Kidney epithelial cell (primary cell): ENCODE results near the gene PEDS1. TPM values are rescaled to one million over a fixed set of nuclear protein-coding genes. Genes with fewer than 3 reads are reported as not detected.
A peak's percentile ranks its signal among the peaks of the same experiment; 100 is the strongest.
"Not testable (repeated sequence)": the region's sequence is repeated elsewhere in the genome, so short reads cannot be mapped to it uniquely, and the experiment has no call there.

Source experiments
- DNase-seq: peaks from one replicate; pipeline ENCODE4 v3.0.0-alpha.2; 2010; ENCODE audit warnings: low read depth
- H3K27me3 ChIP-seq: 2 replicates; pipeline ENCODE4 v1.6.0; 2011; ENCODE audit warnings: low read length; ENCODE audit not compliant: control insufficient read depth, insufficient read depth
- H3K36me3 ChIP-seq: 2 replicates; pipeline ENCODE4 v1.5.1; 2011; ENCODE audit warnings: low read length; ENCODE audit not compliant: control insufficient read depth, insufficient read depth
- H3K4me3 ChIP-seq: 2 replicates; pipeline ENCODE4 v1.5.1; 2011; ENCODE audit warnings: low read depth, mild to moderate bottlenecking, control low read depth, low read length
- total RNA-seq: library from RNA; depleted of rRNA; stranded (reverse); fragments of >200 nt; gene quantifications from 2 replicates; pipeline ENCODE4 v1.2.3, GENCODE V29; 2015
- TF ChIP-seq, protein P1 (sequence below): IDR thresholded peaks from 2 replicates; pipeline ENCODE4 v1.5.1; 2011; ENCODE audit warnings: mild to moderate bottlenecking, moderate library complexity, low read length, control low read depth, inconsistent platforms; ENCODE audit not compliant: insufficient read depth, poor library complexity, severe bottlenecking

The PEDS1 gene
- total RNA-seq, 1 donor from 2014 or later = 52.1 TPM

DNA sequence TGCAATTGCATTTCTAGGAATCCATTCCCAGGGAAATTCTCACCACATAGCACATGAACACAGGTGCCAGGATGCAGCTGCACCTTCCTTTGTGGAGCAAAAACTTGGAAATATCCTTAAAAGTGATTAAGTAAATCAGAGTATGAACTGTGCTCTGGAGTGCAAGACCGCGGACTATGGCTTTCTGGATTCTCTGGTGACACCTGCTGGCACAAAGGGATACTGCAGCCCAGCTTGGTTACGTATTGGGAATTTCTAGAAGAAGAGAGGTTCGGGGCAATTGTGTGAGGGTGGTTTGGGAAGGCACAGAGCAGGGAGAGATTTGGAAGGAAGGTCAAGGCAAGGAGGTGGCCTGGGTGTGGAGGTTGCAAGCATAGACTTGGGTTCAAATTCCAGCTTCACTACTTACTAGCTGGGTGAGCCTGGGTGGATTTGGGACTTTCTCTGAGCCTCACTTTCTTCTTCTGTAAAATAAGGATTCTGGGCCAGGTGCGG, 15.9 kb upstream of the PEDS1 start:
- H3K4me3 ChIP-seq = no peak overlapping the region
- no peaks in the 10 kb centered on the region for H3K27me3 ChIP-seq
- H3K36me3 ChIP-seq = no peaks in the 10 kb centered on the region
- no peak for DNase-seq
- TF ChIP-seq, protein P1, sequence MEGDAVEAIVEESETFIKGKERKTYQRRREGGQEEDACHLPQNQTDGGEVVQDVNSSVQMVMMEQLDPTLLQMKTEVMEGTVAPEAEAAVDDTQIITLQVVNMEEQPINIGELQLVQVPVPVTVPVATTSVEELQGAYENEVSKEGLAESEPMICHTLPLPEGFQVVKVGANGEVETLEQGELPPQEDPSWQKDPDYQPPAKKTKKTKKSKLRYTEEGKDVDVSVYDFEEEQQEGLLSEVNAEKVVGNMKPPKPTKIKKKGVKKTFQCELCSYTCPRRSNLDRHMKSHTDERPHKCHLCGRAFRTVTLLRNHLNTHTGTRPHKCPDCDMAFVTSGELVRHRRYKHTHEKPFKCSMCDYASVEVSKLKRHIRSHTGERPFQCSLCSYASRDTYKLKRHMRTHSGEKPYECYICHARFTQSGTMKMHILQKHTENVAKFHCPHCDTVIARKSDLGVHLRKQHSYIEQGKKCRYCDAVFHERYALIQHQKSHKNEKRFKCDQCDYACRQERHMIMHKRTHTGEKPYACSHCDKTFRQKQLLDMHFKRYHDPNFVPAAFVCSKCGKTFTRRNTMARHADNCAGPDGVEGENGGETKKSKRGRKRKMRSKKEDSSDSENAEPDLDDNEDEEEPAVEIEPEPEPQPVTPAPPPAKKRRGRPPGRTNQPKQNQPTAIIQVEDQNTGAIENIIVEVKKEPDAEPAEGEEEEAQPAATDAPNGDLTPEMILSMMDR = peak; percentile 95

DNA sequence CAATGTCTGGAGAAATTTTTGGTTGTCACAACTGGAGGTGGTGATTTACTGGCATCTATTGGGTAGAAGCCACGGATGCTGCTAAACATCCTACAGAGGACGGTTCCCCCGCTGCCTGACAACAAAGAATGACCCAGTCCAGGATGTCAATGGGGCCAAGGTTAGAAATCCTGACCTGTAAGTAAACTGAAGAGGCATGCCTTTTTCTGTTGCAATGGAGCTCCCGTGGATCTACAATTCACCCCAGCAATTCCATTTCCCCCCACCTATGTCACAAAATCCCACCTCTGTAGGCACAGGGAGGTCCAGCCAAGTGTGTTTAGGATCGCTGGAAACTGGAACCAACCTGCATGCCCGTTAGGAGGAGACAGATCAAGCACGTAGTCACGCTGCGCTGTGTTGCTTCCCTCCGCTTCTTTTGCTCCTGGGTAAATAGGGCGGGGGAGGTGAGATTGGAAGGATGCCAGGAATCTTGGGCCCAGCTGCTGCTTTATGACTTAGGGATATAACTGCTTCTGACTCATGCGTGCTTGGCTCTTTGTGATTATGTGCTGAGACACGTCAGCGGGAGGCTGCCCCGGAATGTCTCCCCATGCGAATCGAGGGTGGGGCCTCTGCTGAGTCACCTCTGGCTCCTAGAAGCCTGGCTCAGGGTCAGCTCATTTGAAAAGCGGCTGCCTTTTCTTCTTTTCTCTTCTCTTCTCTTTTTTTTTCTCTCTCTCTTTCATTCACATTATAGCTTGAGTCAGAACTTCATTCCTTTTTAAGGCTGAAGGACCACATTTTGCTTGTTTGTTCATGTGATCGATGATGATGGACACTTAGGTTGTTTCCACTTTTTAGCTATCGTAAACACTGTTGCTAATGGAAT, 12.4 kb upstream of the PEDS1 start:
- Histone ChIP-seq H3K36me3 (no peaks in the 10 kb centered on the region), H3K4me3 (peak overlapping the region; percentile 32), H3K27me3 (no peaks in the 10 kb centered on the region)
- peak; percentile 100 for DNase-seq
- TF ChIP-seq, protein P1 = no peak

DNA sequence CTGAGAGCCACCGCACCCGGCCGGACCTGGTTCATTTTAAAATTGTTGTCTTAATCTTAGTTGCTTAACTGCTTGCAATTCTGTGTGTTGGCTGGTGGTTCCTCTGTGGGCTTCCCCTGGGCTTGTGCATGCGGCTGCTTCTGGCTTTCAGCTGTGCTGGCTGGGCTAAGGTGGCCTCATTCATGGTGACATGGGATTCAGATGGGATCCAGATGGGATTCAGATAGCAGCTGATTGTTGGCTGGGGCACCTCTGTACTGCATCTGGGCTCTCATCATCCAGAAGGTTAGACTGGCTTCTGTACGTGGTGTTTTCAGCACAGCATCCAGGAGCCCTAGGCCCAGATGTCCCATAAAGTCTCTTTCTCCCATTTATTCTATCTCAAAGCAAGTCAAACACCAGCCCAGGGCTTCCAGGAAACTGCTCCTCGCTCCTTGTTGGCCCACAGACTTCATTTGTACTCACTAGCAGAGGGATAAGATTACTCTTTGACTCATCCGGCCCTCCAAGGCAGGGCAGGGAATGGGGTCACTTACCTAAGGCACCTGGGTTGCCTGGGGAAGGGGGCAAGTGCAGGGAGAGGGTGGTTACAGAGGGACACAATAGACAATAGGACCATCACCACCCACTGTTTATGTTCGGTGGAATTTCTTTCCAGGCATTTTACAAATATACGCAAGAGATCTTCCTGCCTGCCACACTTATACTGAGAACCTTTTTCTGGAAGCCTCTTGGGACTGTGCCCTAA, 10.2 kb upstream of the PEDS1 start:
- no peak for DNase-seq
- Histone ChIP-seq H3K36me3 (no peaks in the 10 kb centered on the region), H3K27me3 (no peaks in the 10 kb centered on the region), H3K4me3 (no peak overlapping the region)
- TF ChIP-seq, protein P1 = no peak

DNA sequence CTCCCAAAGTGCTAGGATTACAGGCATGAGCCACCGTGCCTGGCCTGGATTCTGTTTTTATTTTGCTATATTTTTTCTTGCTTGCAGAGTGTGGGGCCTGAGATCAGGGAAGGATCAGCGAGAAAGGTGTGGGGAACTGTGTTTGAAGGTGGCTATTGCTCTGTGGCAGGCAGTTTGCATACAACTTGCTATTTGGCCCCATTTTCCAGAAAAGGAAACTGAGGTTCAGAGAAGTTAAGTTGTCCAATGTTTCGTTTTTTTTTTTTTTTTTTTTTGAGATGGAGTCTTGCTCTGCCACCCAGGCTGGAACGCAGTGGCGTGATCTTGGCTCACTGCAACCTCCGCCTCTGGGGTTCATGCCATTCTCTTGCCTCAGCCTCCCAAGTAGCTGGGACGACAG, 8.0 kb upstream of the PEDS1 start:
- H3K4me3 ChIP-seq, H3K36me3 ChIP-seq, DNase-seq, H3K27me3 ChIP-seq: not testable (repeated sequence)

DNA sequence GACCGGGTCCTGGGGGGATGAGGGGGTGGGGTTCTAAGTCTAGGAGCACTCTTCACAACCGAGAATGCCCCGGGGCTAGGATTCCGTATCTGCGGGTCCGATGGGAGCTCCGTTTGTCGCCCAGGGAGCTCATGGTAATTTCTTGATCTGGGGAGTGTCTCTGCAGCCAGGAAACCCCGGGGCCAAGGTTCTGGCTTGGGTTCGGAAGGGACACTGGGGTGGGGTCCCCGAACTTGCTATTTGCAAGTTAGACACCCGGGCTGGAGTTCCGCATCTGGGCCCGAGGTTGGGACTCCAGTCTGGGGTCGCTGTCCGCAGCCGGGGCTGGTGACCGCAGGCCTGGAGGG, 397 bp downstream of the PEDS1 start:
- Histone ChIP-seq H3K36me3 (no peaks in the 10 kb centered on the region), H3K4me3 (peak overlapping the region; percentile 78), H3K27me3 (no peaks in the 10 kb centered on the region)
- DNase-seq = no peak
- TF ChIP-seq, protein P1 = no peak

DNA sequence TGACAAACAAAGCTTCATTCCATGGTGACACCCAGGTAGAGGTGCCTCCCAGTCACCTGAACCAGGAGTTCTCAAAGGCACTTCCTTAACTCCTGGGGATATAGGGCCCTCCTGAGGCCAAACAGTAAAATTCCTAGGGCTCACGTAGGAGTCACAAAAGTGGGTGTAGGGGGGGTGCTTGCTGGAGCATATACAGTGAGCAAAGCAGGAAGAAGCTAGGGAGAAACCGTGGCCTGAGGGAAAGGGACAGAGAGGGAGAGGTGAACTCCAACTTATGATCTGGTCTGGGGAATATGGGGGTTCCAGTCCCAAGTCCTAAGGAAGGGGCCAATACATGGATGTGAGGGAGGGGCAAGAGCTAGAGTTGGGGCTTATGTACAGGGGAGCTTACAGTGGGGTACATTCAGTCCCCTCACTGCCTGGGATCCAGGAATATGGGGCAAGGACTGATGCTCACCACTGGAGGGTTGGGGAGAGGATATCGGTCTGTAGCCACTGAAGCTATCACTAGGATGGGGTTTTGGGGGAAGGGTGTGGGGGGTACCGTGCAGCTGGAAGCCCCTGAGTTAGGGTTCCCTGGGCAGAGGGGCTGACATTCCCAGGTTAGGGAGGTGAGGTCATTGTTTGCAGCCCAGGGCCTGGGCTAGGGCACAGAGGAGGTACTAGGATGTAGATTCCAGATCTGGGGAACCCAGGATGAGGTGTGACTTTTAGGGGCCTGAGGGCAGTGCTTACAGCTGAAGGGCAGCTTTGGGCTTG, 950 bp downstream of the PEDS1 start:
- peak; percentile 39 for DNase-seq
- Histone ChIP-seq H3K36me3 (no peaks in the 10 kb centered on the region), H3K27me3 (no peaks in the 10 kb centered on the region), H3K4me3 (peak overlapping the region; percentile 78)
- TF ChIP-seq, protein P1 = peak; percentile 23
